Endothelial cell of umbilical vein (primary cell): ENCODE measurements around the gene NRCAM. TPM values are rescaled to one million over a fixed set of nuclear protein-coding genes. Genes with fewer than 3 reads are reported as not detected.

ENCODE experiments used
- BruUV-seq: library from RNA; stranded (reverse); fragments of 400-500 nt; replicated peaks from 2 replicates; lab custom pipeline; 2021; lab: Mats Ljungman, UMichigan
- CTCF ChIA-PET: fragments of 300-600, 350-600 bp; sonication (Branson Sonifier 250); formaldehyde crosslinking; loops from one replicate; lab custom pipeline; 2021; ENCODE audit warnings: antibody characterized with exemption, inconsistent platforms; lab: Charles Lee
- POLR2A ChIA-PET: fragments of 300-600, 350-600 bp; sonication (Branson Sonifier 250); formaldehyde crosslinking; loops from one replicate; lab custom pipeline; 2021; ENCODE audit warnings: antibody characterized with exemption, inconsistent platforms; lab: Charles Lee
- DNase-seq: peaks from one replicate; pipeline ENCODE4 v3.0.0-alpha.2; 2011; ENCODE audit warnings: low read depth, low spot score
- FAIRE-seq: peaks from 2 replicates; lab custom pipeline; 2011; peaks lifted over from hg19 to GRCh38; lab: Jason Lieb, UNC
- H2AFZ ChIP-seq: 2 replicates; pipeline ENCODE4 v1.6.0; 2012; ENCODE audit warnings: low read depth, low read length, control low read depth, inconsistent platforms
- H3K27ac ChIP-seq: 2 replicates; pipeline ENCODE4 v1.5.1; 2011; ENCODE audit warnings: low read depth, mild to moderate bottlenecking, control low read depth, low read length, moderate library complexity; ENCODE audit not compliant: insufficient read depth
- H3K27me3 ChIP-seq, 2 experiments: 2 replicates each; pipeline versions ENCODE4 v1.6.0 to v1.6.1; 2011; ENCODE audit warnings: low read length in 2 of 2, mixed read lengths in 1 of 2; ENCODE audit not compliant: control insufficient read depth in 2 of 2, insufficient read depth in 2 of 2
- H3K36me3 ChIP-seq, 2 experiments: 2 replicates in 1 of 2; 3 replicates in 1 of 2; pipeline ENCODE4 v1.5.1; 2011; ENCODE audit warnings: low read length in 2 of 2, mild to moderate bottlenecking in 1 of 2, moderate library complexity in 1 of 2; ENCODE audit not compliant: control insufficient read depth in 2 of 2, insufficient read depth in 2 of 2; ENCODE audit errors: extremely low read depth in 1 of 2
- H3K4me1 ChIP-seq: 3 replicates; pipeline ENCODE4 v1.5.1; 2011; ENCODE audit warnings: mild to moderate bottlenecking, low read length; ENCODE audit not compliant: control insufficient read depth, insufficient read depth; ENCODE audit errors: extremely low read depth
- H3K4me2 ChIP-seq: 2 replicates; pipeline ENCODE4 v1.6.1; 2011; ENCODE audit warnings: low read length, control low read depth, mixed read lengths; ENCODE audit not compliant: insufficient read depth
- H3K4me3 ChIP-seq, 3 experiments: fragments of 200-600 bp in 1 of 3; sonication (generic), shearing (Covaris generic) in 1 of 3; replicated peaks in 1 of 3; 2 replicates each; pipeline ENCODE4 v1.5.1; 2011 to 2016; ENCODE audit warnings: control low read depth in 3 of 3, low read length in 3 of 3, mild to moderate bottlenecking in 2 of 3, inconsistent platforms in 1 of 3, low read depth in 1 of 3, moderate library complexity in 1 of 3; ENCODE audit not compliant: insufficient read depth in 1 of 3
- H3K79me2 ChIP-seq: 2 replicates; pipeline ENCODE4 v1.6.0; 2012; ENCODE audit warnings: low read length, inconsistent platforms; ENCODE audit not compliant: control insufficient read depth, insufficient read depth
- H3K9ac ChIP-seq: replicated peaks from 2 replicates; pipeline ENCODE3; 2011; ENCODE audit warnings: low read length, control low read depth; ENCODE audit not compliant: insufficient read depth; ENCODE audit errors: extremely low read depth
- H3K9me1 ChIP-seq: replicated peaks from 3 replicates; pipeline ENCODE4 v1.6.0; 2011; ENCODE audit warnings: mild to moderate bottlenecking, low read length; ENCODE audit not compliant: control insufficient read depth, insufficient read depth; ENCODE audit errors: extremely low read depth
- H3K9me3 ChIP-seq: replicated peaks from 2 replicates; pipeline ENCODE4 v1.5.1; 2012; ENCODE audit warnings: low read length, inconsistent platforms; ENCODE audit not compliant: control insufficient read depth, insufficient read depth
- H4K20me1 ChIP-seq: replicated peaks from 2 replicates; pipeline ENCODE3; 2011; ENCODE audit warnings: mild to moderate bottlenecking, low read length; ENCODE audit not compliant: control insufficient read depth, insufficient read depth; ENCODE audit errors: extremely low read depth
- FOS ChIP-seq: IDR thresholded peaks from 2 replicates; pipeline ENCODE4 v1.6.1; 2011; ENCODE audit warnings: mild to moderate bottlenecking, low read length, moderate library complexity, borderline replicate concordance; ENCODE audit not compliant: insufficient read depth
- GATA2 ChIP-seq: IDR thresholded peaks from 2 replicates; pipeline ENCODE4 v1.7.0; 2011; ENCODE audit warnings: low read depth, mild to moderate bottlenecking, moderate library complexity, mixed read lengths, low read length; ENCODE audit not compliant: insufficient read length, insufficient read depth
- JUN ChIP-seq: IDR thresholded peaks from 2 replicates; pipeline ENCODE4 v1.6.1; 2011; ENCODE audit warnings: borderline replicate concordance, low read depth; ENCODE audit not compliant: insufficient read length, insufficient read depth
- POLR2AphosphoS5 ChIP-seq: IDR thresholded peaks from 2 replicates; pipeline ENCODE4 v1.6.1; 2012; ENCODE audit warnings: low read depth, mild to moderate bottlenecking, control low read depth, low read length, moderate library complexity; ENCODE audit not compliant: insufficient read depth
- dilution Hi-C: fragments of 300-500 bp; cut with MboI; formaldehyde crosslinking; loops from one replicate; pipeline ENCODE4 v1.15.0; 2019; ENCODE audit warnings: low sequenced_read_pairs; ENCODE audit not compliant: extremely low pct_ligation_motif_present
- intact Hi-C: fragments of 100-400 bp; cut with micrococcal nuclease; formaldehyde crosslinking; loops from one replicate; pipeline ENCODE4 v1.10.0; 2022
- polyA plus RNA-seq, 4 experiments: library from polyadenylated mRNA; depleted of rRNA in 3 of 4; stranded (reverse) in 3 of 4; unstranded in 1 of 4; fragments of >200 nt; gene quantifications; 2 replicates each; pipeline versions ENCODE4 v1.2.1 to v1.2.3, GENCODE V29; 2011 to 2012; ENCODE audit warnings: missing spikeins in 1 of 4
- total RNA-seq: library from RNA; stranded (reverse); gene quantifications from 2 replicates; pipeline ENCODE4 v1.2.3, GENCODE V29; 2021
- TF ChIP-seq, protein P1 (sequence below), 2 donors: IDR thresholded peaks; 1 replicate in 1 of 2; 2 replicates in 1 of 2; pipeline ENCODE4 v1.5.1; 2011; ENCODE audit warnings: low read length in 2 of 2, mild to moderate bottlenecking in 2 of 2, moderate library complexity in 2 of 2, control low read depth in 1 of 2, inconsistent platforms in 1 of 2, low read depth in 1 of 2; ENCODE audit not compliant: insufficient read depth in 1 of 2; ENCODE audit errors: extremely low read depth in 1 of 2
- TF ChIP-seq, protein P2 (sequence below): IDR thresholded peaks from 2 replicates; pipeline ENCODE4 v1.6.1; 2011; ENCODE audit not compliant: insufficient read depth, insufficient read length

The NRCAM gene
- total and polyA plus RNA-seq, 2 donors (not counting 3 experiments of a cell fraction or from before 2014, with no cell fraction given): 26.0 to 47.6 TPM

DNA sequence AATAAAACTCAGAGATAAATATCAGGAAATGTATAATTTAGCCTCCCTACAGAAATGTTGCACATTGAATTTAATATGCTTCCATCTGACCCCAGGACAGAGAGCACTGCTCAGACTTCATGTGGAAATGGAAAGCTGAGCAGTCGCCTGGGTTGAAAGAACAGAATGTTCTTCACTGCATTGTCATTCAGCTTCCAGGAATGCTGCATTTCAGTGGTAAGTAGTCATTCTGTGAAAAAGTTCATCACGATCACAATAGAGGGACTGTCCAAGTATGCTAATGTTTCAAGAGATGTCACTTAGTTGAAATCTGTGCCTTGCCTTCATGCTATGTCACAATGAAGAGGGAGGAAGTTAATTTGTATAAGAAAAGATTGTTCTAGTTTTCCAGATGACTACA, 147.3 kb downstream of the NRCAM start:
- DNase-seq (peak; percentile 60), FAIRE-seq (peak; percentile 21)
- no peak overlapping the region for H2AFZ ChIP-seq
- ChIA-PET CTCF (interaction anchor here (0.8 to 3.6 kb wide), 5 partner anchors 11 to 188 kb away, joined by 3 to 23 read pairs (median 9); no protein-coding TSS in a partner anchor), POLR2A (interaction anchor here (1.4 kb wide), 1 partner anchor 20 kb away, joined by 4 read pairs; no protein-coding TSS in a partner anchor)
- H3K4me2 ChIP-seq: peak overlapping the region; percentile 9
- H3K4me1 ChIP-seq: peaks cover 60% of the 10 kb centered on the region
- TF ChIP-seq GATA2 (peak; percentile 88), FOS (peak; percentile 28), JUN (peak; percentile 52), POLR2AphosphoS5 (peak; percentile 70)
- TF ChIP-seq, protein P1, sequence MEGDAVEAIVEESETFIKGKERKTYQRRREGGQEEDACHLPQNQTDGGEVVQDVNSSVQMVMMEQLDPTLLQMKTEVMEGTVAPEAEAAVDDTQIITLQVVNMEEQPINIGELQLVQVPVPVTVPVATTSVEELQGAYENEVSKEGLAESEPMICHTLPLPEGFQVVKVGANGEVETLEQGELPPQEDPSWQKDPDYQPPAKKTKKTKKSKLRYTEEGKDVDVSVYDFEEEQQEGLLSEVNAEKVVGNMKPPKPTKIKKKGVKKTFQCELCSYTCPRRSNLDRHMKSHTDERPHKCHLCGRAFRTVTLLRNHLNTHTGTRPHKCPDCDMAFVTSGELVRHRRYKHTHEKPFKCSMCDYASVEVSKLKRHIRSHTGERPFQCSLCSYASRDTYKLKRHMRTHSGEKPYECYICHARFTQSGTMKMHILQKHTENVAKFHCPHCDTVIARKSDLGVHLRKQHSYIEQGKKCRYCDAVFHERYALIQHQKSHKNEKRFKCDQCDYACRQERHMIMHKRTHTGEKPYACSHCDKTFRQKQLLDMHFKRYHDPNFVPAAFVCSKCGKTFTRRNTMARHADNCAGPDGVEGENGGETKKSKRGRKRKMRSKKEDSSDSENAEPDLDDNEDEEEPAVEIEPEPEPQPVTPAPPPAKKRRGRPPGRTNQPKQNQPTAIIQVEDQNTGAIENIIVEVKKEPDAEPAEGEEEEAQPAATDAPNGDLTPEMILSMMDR (IDR thresholded peaks at IDR 0.05; ENCODE audit: extremely low read depth in 1 of 2, insufficient read depth in 1 of 2, low read depth in 1 of 2, low read length in 2 of 2): no peak
- TF ChIP-seq, protein P2, sequence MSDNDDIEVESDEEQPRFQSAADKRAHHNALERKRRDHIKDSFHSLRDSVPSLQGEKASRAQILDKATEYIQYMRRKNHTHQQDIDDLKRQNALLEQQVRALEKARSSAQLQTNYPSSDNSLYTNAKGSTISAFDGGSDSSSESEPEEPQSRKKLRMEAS: no peak
- peak overlapping the region; percentile 88 for H3K9ac ChIP-seq
- no peak overlapping the region for H3K4me3 ChIP-seq
- H3K27ac ChIP-seq: peak overlapping the region; percentile 95
- intact Hi-C loops: loop anchor here (1.0 kb wide), 1 partner anchor 10 kb away; no protein-coding TSS in a partner anchor
- H3K9me1 ChIP-seq: no peaks in the 10 kb centered on the region
- no TSS peak for BruUV-seq
- dilution Hi-C loops: no loop called here
- H3K9me3 ChIP-seq: no peaks in the 10 kb centered on the region
- H3K27me3 ChIP-seq: no peaks in the 10 kb centered on the region
- peaks cover 27% of the 10 kb centered on the region for H3K79me2 ChIP-seq
- H3K36me3 ChIP-seq: no peaks in the 10 kb centered on the region
- no peaks in the 10 kb centered on the region for H4K20me1 ChIP-seq
